ENCODE data around the gene CYP26B1.

Gene CYP26B1

GRCh38 chr2:72140621-72140960, 7.1 kb downstream of the CYP26B1 start:
- DNase-seq = no peak

GRCh38 chr2:72139874-72140620, 7.6 kb downstream of the CYP26B1 start:
- no peak for DNase-seq

GRCh38 chr2:72139471-72139873, 8.2 kb downstream of the CYP26B1 start:
- no peak for DNase-seq

- no peak for DNase-seq
These were observed 8.7 kb downstream of the CYP26B1 start for GRCh38 chr2:72138921-72139381.

GRCh38 chr2:72138011-72138881, 9.4 kb downstream of the CYP26B1 start:
- DNase-seq = no peak

GRCh38 chr2:72137498-72138010, 10.1 kb downstream of the CYP26B1 start:
- DNase-seq = peak; percentile 69

- DNase-seq = no peak
These were observed 10.6 kb downstream of the CYP26B1 start for GRCh38 chr2:72136933-72137497.

GRCh38 chr2:72136331-72136730, 11.3 kb downstream of the CYP26B1 start:
- DNase-seq = no peak

GRCh38 chr2:72135921-72136320, 11.7 kb downstream of the CYP26B1 start:
- DNase-seq = no peak

- no peak for DNase-seq
These were observed 12.5 kb downstream of the CYP26B1 start for GRCh38 chr2:72134997-72135800.

- no peak for DNase-seq
These were observed 13.2 kb downstream of the CYP26B1 start for GRCh38 chr2:72134408-72134996.

- no peak for DNase-seq
These were observed 13.8 kb downstream of the CYP26B1 start for GRCh38 chr2:72133721-72134407.

GRCh38 chr2:72132981-72133720, 14.5 kb downstream of the CYP26B1 start:
- no peak for DNase-seq

GRCh38 chr2:72131916-72132841, 15.5 kb downstream of the CYP26B1 start:
- DNase-seq = no peak

GRCh38 chr2:72131371-72131891, 16.2 kb downstream of the CYP26B1 start:
- no peak for DNase-seq

- no peak for DNase-seq
These were observed 16.9 kb downstream of the CYP26B1 start for GRCh38 chr2:72130659-72131360.

- DNase-seq = no peak
These were observed 17.9 kb downstream of the CYP26B1 start for GRCh38 chr2:72129681-72130340.

GRCh38 chr2:72128843-72129227, 18.8 kb downstream of the CYP26B1 start:
- no peak for DNase-seq

Data from stimulated activated CD4-positive, alpha-beta T cell treated with anti-CD3 and anti-CD28 coated beads, Interleukin-4, amount 100 ng/mL, for 1 hour (primary cell).